ENCODE data around the gene PSD4.

DNA sequence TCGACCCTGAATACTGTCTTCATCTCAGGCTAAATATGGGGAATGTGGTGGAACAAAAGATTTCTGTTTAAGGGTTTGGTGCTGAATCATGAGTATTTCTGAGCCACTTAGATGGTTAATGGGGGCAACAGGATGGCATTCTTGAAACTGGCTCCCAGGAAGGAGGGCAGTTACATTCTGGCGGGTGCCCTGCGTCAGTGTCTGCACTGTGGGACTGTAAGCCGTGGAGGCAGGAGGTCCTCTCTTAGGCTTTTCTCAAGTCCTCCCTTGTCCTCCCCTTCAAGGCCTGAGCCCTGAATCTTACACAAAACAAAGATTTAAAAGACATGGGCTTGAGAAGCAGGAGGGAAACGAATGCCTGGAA lies 45.7 kb downstream of the PSD4 start:
- no peak for TF ChIP-seq POLR2AphosphoS5 (IDR thresholded peaks at IDR 0.05; ENCODE audit: low read depth, low read length)
- TF ChIP-seq YY1 (IDR thresholded peaks at IDR 0.05; ENCODE audit: low read depth) = no peak
- TF ChIP-seq, protein P1, sequence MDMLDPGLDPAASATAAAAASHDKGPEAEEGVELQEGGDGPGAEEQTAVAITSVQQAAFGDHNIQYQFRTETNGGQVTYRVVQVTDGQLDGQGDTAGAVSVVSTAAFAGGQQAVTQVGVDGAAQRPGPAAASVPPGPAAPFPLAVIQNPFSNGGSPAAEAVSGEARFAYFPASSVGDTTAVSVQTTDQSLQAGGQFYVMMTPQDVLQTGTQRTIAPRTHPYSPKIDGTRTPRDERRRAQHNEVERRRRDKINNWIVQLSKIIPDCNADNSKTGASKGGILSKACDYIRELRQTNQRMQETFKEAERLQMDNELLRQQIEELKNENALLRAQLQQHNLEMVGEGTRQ (IDR thresholded peaks at IDR 0.05; ENCODE audit: borderline replicate concordance, low read depth, low read length) = no peak
- TF ChIP-seq, protein P2, sequence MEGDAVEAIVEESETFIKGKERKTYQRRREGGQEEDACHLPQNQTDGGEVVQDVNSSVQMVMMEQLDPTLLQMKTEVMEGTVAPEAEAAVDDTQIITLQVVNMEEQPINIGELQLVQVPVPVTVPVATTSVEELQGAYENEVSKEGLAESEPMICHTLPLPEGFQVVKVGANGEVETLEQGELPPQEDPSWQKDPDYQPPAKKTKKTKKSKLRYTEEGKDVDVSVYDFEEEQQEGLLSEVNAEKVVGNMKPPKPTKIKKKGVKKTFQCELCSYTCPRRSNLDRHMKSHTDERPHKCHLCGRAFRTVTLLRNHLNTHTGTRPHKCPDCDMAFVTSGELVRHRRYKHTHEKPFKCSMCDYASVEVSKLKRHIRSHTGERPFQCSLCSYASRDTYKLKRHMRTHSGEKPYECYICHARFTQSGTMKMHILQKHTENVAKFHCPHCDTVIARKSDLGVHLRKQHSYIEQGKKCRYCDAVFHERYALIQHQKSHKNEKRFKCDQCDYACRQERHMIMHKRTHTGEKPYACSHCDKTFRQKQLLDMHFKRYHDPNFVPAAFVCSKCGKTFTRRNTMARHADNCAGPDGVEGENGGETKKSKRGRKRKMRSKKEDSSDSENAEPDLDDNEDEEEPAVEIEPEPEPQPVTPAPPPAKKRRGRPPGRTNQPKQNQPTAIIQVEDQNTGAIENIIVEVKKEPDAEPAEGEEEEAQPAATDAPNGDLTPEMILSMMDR (IDR thresholded peaks at IDR 0.05) = no peak
- TF ChIP-seq EZH2phosphoT487 (IDR thresholded peaks at IDR 0.05; ENCODE audit: borderline replicate concordance, low read depth) = no peak
- no peak for TF ChIP-seq RAD21 (IDR thresholded peaks at IDR 0.05; ENCODE audit: low read length)
- TF ChIP-seq JUND (IDR thresholded peaks at IDR 0.05) = no peak
- no peak for TF ChIP-seq TAF1 (IDR thresholded peaks at IDR 0.05; ENCODE audit: borderline replicate concordance, low read depth, low read length)
- no peak for TF ChIP-seq RCOR1 (IDR thresholded peaks at IDR 0.05; ENCODE audit: low read length)
- TF ChIP-seq NFIC (IDR thresholded peaks at IDR 0.05; ENCODE audit: borderline replicate concordance) = no peak
- no peak for TF ChIP-seq SIN3A (IDR thresholded peaks at IDR 0.05; ENCODE audit: borderline replicate concordance, low read depth, low read length)
- TF ChIP-seq FOSL2 (IDR thresholded peaks at IDR 0.05; ENCODE audit: borderline replicate concordance, low read depth) = no peak
- TF ChIP-seq, protein P3, sequence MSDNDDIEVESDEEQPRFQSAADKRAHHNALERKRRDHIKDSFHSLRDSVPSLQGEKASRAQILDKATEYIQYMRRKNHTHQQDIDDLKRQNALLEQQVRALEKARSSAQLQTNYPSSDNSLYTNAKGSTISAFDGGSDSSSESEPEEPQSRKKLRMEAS (IDR thresholded peaks at IDR 0.05; ENCODE audit: low read depth) = no peak
- TF ChIP-seq ELF1 (IDR thresholded peaks at IDR 0.05) = no peak

Measured in SK-N-SH (cell line).